NT2/D1 (cell line): ENCODE data around the gene CENPB.

Experiments
- DNase-seq: peaks from one replicate; pipeline ENCODE4 v3.0.0-alpha.2; 2011; ENCODE audit warnings: low read depth, low spot score
- H3K27me3 ChIP-seq: 2 replicates; pipeline ENCODE4 v1.6.0; 2011; ENCODE audit warnings: mild to moderate bottlenecking; ENCODE audit not compliant: insufficient read length, insufficient read depth
- H3K36me3 ChIP-seq: 2 replicates; pipeline ENCODE4 v1.6.1; 2011; ENCODE audit warnings: mild to moderate bottlenecking, low read length, mixed read lengths; ENCODE audit not compliant: insufficient read depth, insufficient read length
- H3K4me1 ChIP-seq: 2 replicates; pipeline ENCODE4 v1.5.1; 2011; ENCODE audit not compliant: insufficient read depth, insufficient read length
- H3K4me3 ChIP-seq: 2 replicates; pipeline ENCODE4 v1.5.1; 2011; ENCODE audit warnings: low read depth; ENCODE audit not compliant: insufficient read length
- H3K9ac ChIP-seq: 2 replicates; pipeline ENCODE4 v1.6.0; 2011; ENCODE audit warnings: low read depth; ENCODE audit not compliant: insufficient read length
- H3K9me3 ChIP-seq: 2 replicates; pipeline ENCODE4 v1.5.1; 2011; ENCODE audit warnings: mild to moderate bottlenecking, low read length; ENCODE audit not compliant: insufficient read depth
- SUZ12 ChIP-seq: IDR thresholded peaks from 2 replicates; pipeline ENCODE4 v1.6.1; 2011; ENCODE audit not compliant: insufficient read length, insufficient read depth; ENCODE audit errors: extremely low read depth
- YY1 ChIP-seq: IDR thresholded peaks from 2 replicates; pipeline ENCODE4 v1.6.1; 2011; ENCODE audit not compliant: insufficient read length, insufficient read depth
- ZNF274 ChIP-seq: IDR thresholded peaks from 2 replicates; pipeline ENCODE4 v1.6.1; 2011; ENCODE audit warnings: mild to moderate bottlenecking, low read depth, low read length

Gene CENPB

GRCh38 chr20:3744037-3744436, 42.5 kb downstream of the CENPB start:
- Histone ChIP-seq H3K9ac (no peak overlapping the region), H3K36me3 (peaks cover 15% of the 10 kb centered on the region), H3K9me3 (no peaks in the 10 kb centered on the region), H3K4me3 (peak overlapping the region; percentile 1), H3K27me3 (no peaks in the 10 kb centered on the region), H3K4me1 (peaks cover 12% of the 10 kb centered on the region)
- DNase-seq: no peak
- TF ChIP-seq ZNF274 (no peak), SUZ12 (no peak), YY1 (no peak)

- Histone ChIP-seq H3K4me1 (peaks cover 15% of the 10 kb centered on the region), H3K9me3 (no peaks in the 10 kb centered on the region), H3K4me3 (no peak overlapping the region), H3K9ac (no peak overlapping the region), H3K36me3 (peaks cover 9% of the 10 kb centered on the region), H3K27me3 (no peaks in the 10 kb centered on the region)
- no peak for DNase-seq
- TF ChIP-seq ZNF274 (no peak), SUZ12 (no peak), YY1 (no peak)
These were observed 43.3 kb downstream of the CENPB start for GRCh38 chr20:3743251-3743650.

- no peak overlapping the region for H3K9ac ChIP-seq
- H3K4me3 ChIP-seq: no peak overlapping the region
- H3K9me3 ChIP-seq: no peaks in the 10 kb centered on the region
- TF ChIP-seq YY1 (no peak), SUZ12 (no peak), ZNF274 (no peak)
- H3K4me1 ChIP-seq: peaks cover 15% of the 10 kb centered on the region
- peaks cover 4% of the 10 kb centered on the region for H3K36me3 ChIP-seq
- no peaks in the 10 kb centered on the region for H3K27me3 ChIP-seq
- DNase-seq: no peak
These were observed 44.6 kb downstream of the CENPB start for GRCh38 chr20:3741836-3742458.

- H3K4me3 ChIP-seq: no peak overlapping the region
- peaks cover 1% of the 10 kb centered on the region for H3K36me3 ChIP-seq
- H3K4me1 ChIP-seq: peaks cover 15% of the 10 kb centered on the region
- no peaks in the 10 kb centered on the region for H3K27me3 ChIP-seq
- TF ChIP-seq ZNF274: no peak
- TF ChIP-seq SUZ12: no peak
- TF ChIP-seq YY1: no peak
- H3K9me3 ChIP-seq: no peaks in the 10 kb centered on the region
- DNase-seq: no peak
- H3K9ac ChIP-seq: no peak overlapping the region
These were observed 45.8 kb downstream of the CENPB start for GRCh38 chr20:3740615-3741301.

GRCh38 chr20:3739926-3740451, 46.6 kb downstream of the CENPB start:
- H3K36me3 ChIP-seq: no peaks in the 10 kb centered on the region
- H3K4me3 ChIP-seq: no peak overlapping the region
- H3K4me1 ChIP-seq: peaks cover 15% of the 10 kb centered on the region
- no peak overlapping the region for H3K9ac ChIP-seq
- TF ChIP-seq ZNF274 (no peak), SUZ12 (no peak), YY1 (no peak)
- DNase-seq: no peak
- H3K9me3 ChIP-seq: no peaks in the 10 kb centered on the region
- H3K27me3 ChIP-seq: no peaks in the 10 kb centered on the region

GRCh38 chr20:3739054-3739925, 47.2 kb downstream of the CENPB start:
- Histone ChIP-seq H3K9me3 (no peaks in the 10 kb centered on the region), H3K36me3 (no peaks in the 10 kb centered on the region), H3K4me3 (no peak overlapping the region), H3K9ac (peak overlapping the region; percentile 64), H3K4me1 (peaks cover 16% of the 10 kb centered on the region), H3K27me3 (no peaks in the 10 kb centered on the region)
- no peak for DNase-seq
- TF ChIP-seq ZNF274: no peak
- TF ChIP-seq SUZ12: no peak
- no peak for TF ChIP-seq YY1

GRCh38 chr20:3738111-3739053, 48.2 kb downstream of the CENPB start:
- no peak for TF ChIP-seq ZNF274
- TF ChIP-seq SUZ12: no peak
- TF ChIP-seq YY1: no peak
- Histone ChIP-seq H3K27me3 (peaks cover 4% of the 10 kb centered on the region), H3K36me3 (no peaks in the 10 kb centered on the region), H3K9ac (no peak overlapping the region), H3K4me1 (peaks cover 18% of the 10 kb centered on the region), H3K4me3 (no peak overlapping the region), H3K9me3 (no peaks in the 10 kb centered on the region)
- no peak for DNase-seq
